ENCODE measurements around the gene C1orf21.
"Not testable (repeated sequence)": the region's sequence is repeated elsewhere in the genome, so short reads cannot be mapped to it uniquely, and the experiment has no call there.

Gene C1orf21

GRCh38 chr1:184598403-184599193 is 211.8 kb downstream of the C1orf21 start:
- DNase-seq (ENCODE audit: insufficient read length) (no peak), FAIRE-seq (no peak)
- TF ChIP-seq TAF1 (IDR thresholded peaks at IDR 0.05; ENCODE audit: borderline replicate concordance, low read depth, low read length) = no peak
- TF ChIP-seq POLR2A (IDR thresholded peaks at IDR 0.05; ENCODE audit: low read depth, low read length) = no peak
- no peak for TF ChIP-seq POLR2AphosphoS5 (IDR thresholded peaks at IDR 0.05; ENCODE audit: low read depth, low read length)

DNA sequence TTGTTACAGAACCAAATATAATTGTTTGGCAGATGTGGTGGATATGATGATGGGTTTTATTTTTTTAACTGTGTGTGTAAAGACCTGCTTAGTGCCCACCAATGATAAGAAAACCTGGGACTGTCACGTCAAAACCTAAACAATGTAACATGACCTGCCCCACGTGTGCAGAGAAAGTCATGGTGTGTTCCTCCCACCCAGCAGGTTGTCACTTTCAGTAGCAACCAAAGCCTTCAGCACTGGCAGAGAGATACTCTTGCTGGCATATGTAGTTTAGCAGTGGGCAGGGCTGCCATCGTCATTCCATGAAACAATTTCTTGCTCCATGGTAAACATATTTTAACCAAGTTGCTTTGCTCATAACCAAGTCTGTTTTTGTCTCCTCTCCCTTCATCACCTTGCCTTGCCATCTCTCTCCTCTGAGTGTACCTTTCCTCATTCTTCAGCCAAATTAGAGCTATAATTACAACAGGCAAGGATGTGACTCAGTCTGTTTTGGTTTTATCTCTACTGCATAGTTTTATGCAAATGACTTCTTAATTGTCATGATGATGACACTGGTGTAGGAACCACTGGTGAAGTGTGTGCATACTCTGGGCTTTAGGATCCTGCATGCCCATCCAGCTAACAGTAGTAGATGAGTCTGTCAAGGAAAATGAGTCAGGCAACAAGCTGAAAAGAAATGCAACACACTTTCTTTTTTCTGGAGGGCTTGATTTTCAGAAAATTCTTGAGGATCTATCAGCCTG is 217.5 kb downstream of the C1orf21 start:
- FAIRE-seq = peak; percentile 33

GRCh38 chr1:184605941-184606340 is 219.1 kb downstream of the C1orf21 start:
- TF ChIP-seq POLR2A (IDR thresholded peaks at IDR 0.05; ENCODE audit: low read depth, low read length) (no peak), POLR2AphosphoS5 (IDR thresholded peaks at IDR 0.05; ENCODE audit: low read depth, low read length) (no peak), TAF1 (IDR thresholded peaks at IDR 0.05; ENCODE audit: borderline replicate concordance, low read depth, low read length) (no peak)
- FAIRE-seq (no peak), DNase-seq (ENCODE audit: insufficient read length) (no peak)

More for the DNA sequence above, 217.5 kb downstream of the C1orf21 start:
- DNase-seq (ENCODE audit: insufficient read length) = no peak
- TF ChIP-seq POLR2AphosphoS5 (IDR thresholded peaks at IDR 0.05; ENCODE audit: low read depth, low read length) (no peak), POLR2A (IDR thresholded peaks at IDR 0.05; ENCODE audit: low read depth, low read length) (no peak), TAF1 (IDR thresholded peaks at IDR 0.05; ENCODE audit: borderline replicate concordance, low read depth, low read length) (no peak)

GRCh38 chr1:184606786-184607185 is 220.0 kb downstream of the C1orf21 start:
- no peak for DNase-seq (ENCODE audit: insufficient read length)
- FAIRE-seq = no peak
- TF ChIP-seq POLR2A (IDR thresholded peaks at IDR 0.05; ENCODE audit: low read depth, low read length) (no peak), TAF1 (IDR thresholded peaks at IDR 0.05; ENCODE audit: borderline replicate concordance, low read depth, low read length) (no peak), POLR2AphosphoS5 (IDR thresholded peaks at IDR 0.05; ENCODE audit: low read depth, low read length) (no peak)

DNA sequence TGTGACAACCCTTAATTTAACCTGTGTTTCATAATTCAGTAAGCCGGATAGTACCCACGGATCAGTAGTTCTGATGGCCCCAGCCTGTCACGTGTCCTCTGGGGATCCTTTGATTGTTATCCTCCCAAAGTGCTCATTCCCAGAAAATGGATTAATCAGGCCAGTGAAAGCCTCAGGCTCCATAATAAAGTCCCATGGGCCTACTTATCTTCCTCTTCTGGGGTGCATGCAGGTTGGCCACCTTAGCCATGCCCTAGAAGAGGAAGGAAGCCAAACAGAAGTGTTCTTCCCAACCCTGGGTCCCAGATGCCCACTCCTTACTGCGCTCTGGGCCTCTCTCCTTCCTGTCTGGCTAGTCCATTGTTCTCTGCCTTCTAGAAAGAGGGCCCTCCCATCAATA is 221.8 kb downstream of the C1orf21 start:
- FAIRE-seq = no peak
- no peak for DNase-seq (ENCODE audit: insufficient read length)
- TF ChIP-seq POLR2AphosphoS5 (IDR thresholded peaks at IDR 0.05; ENCODE audit: low read depth, low read length) (no peak), POLR2A (IDR thresholded peaks at IDR 0.05; ENCODE audit: low read depth, low read length) (no peak), TAF1 (IDR thresholded peaks at IDR 0.05; ENCODE audit: borderline replicate concordance, low read depth, low read length) (no peak)

DNA sequence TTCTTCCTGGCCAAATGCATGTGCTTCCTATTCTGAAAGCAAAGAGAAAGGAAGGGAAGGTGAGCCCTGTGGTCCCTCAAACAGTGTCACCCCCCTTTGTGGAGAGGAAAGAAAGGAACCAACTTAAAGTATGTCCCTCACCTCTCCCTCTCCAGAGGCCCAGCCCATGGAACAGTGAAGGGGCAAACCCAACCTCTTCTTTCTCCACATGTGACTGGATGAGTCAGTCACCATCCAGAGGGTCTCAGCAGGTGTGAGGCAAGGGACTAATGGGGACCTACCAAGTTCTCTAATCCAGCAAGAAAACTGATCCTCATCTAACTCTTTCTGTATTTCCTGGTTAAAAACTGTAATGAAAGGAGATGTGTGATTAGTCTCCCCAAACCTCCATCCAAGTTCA is 222.2 kb downstream of the C1orf21 start:
- DNase-seq (ENCODE audit: insufficient read length) (no peak), FAIRE-seq (no peak)
- no peak for TF ChIP-seq POLR2AphosphoS5 (IDR thresholded peaks at IDR 0.05; ENCODE audit: low read depth, low read length)
- no peak for TF ChIP-seq POLR2A (IDR thresholded peaks at IDR 0.05; ENCODE audit: low read depth, low read length)
- no peak for TF ChIP-seq TAF1 (IDR thresholded peaks at IDR 0.05; ENCODE audit: borderline replicate concordance, low read depth, low read length)

- no peak for TF ChIP-seq POLR2A (IDR thresholded peaks at IDR 0.05; ENCODE audit: low read depth, low read length)
- no peak for TF ChIP-seq POLR2AphosphoS5 (IDR thresholded peaks at IDR 0.05; ENCODE audit: low read depth, low read length)
- no peak for TF ChIP-seq TAF1 (IDR thresholded peaks at IDR 0.05; ENCODE audit: borderline replicate concordance, low read depth, low read length)
- DNase-seq (ENCODE audit: insufficient read length) (no peak), FAIRE-seq (no peak)
Measured at GRCh38 chr1:184610876-184611595, 224.2 kb downstream of the C1orf21 start.

DNA sequence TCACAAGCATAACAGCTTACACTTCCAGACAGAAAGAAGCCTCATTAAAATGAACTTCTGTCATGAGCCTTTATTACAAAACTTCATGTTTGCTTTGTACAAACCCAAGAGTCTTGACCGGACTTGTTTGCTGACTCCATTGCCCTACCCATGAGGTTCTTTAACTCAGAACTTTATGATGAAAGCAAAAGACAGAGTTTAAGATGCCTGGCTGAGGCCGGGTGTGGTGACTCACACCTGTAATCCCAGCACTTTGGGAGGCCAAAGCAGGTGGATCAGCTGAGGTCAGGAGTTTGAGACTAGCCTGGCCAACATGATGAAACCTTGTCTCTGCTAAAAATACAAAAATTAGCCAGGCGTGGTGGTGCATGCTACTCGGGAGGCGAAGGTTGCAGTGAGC is 225.4 kb downstream of the C1orf21 start:
- DNase-seq (ENCODE audit: insufficient read length); FAIRE-seq: not testable (repeated sequence)

DNA sequence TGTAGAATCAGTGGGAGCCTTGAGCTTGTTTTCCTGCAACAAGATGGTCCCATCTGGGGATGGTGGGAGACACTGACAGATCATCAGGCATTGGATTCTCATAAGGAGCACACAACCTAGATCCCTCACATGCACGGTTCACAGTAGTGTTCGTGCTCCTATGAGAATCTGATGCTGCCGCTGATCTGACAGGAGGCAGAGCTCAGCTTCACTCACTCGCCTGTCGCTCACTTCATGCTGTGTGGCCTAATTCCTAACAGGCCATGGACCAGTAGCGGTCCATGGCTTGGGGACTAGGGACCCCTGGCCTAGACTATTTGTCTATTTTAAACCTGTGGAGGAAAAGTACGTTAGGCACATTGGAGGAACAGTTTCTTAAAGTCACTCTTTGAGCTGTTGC is 227.8 kb downstream of the C1orf21 start:
- FAIRE-seq = no peak
- DNase-seq (ENCODE audit: insufficient read length) = no peak
- TF ChIP-seq TAF1 (IDR thresholded peaks at IDR 0.05; ENCODE audit: borderline replicate concordance, low read depth, low read length) = no peak
- TF ChIP-seq POLR2AphosphoS5 (IDR thresholded peaks at IDR 0.05; ENCODE audit: low read depth, low read length) = no peak
- no peak for TF ChIP-seq POLR2A (IDR thresholded peaks at IDR 0.05; ENCODE audit: low read depth, low read length)

DNA sequence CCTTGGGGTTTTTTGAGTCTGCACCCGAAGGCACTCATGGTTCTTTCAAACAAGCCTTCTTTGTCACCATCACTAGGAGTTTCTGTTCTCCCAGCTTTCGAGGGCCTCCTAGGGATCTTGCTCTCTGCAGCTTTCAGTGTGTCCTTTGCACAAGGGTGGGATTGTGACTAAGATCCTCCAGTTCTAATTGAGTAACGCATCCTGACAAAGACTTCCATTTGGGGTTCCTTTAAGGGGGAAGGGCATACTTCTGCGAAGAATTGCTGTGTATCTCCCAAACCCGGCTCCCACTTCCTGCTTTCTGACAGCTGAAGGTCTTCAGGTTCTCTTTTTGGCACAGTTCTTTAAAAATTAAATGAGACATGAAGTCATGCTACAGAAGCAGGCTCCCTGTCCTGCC is 228.5 kb downstream of the C1orf21 start:
- DNase-seq (ENCODE audit: insufficient read length) (no peak), FAIRE-seq (no peak)
- TF ChIP-seq POLR2AphosphoS5 (IDR thresholded peaks at IDR 0.05; ENCODE audit: low read depth, low read length) (no peak), POLR2A (IDR thresholded peaks at IDR 0.05; ENCODE audit: low read depth, low read length) (no peak), TAF1 (IDR thresholded peaks at IDR 0.05; ENCODE audit: borderline replicate concordance, low read depth, low read length) (no peak)

GRCh38 chr1:184616504-184616903 is 229.7 kb downstream of the C1orf21 start:
- FAIRE-seq (no peak), DNase-seq (ENCODE audit: insufficient read length) (no peak)

More at GRCh38 chr1:184616504-184616903, 229.7 kb downstream of the C1orf21 start:
- TF ChIP-seq TAF1 (IDR thresholded peaks at IDR 0.05; ENCODE audit: borderline replicate concordance, low read depth, low read length) = no peak
- TF ChIP-seq POLR2A (IDR thresholded peaks at IDR 0.05; ENCODE audit: low read depth, low read length) = no peak
- TF ChIP-seq POLR2AphosphoS5 (IDR thresholded peaks at IDR 0.05; ENCODE audit: low read depth, low read length) = no peak
